Glomerular visceral epithelial cell (primary cell): Measurements from ENCODE around the gene LIFR.
A peak's percentile ranks its signal among the peaks of the same experiment; 100 is the strongest.
"Not testable (repeated sequence)": the region's sequence is repeated elsewhere in the genome, so short reads cannot be mapped to it uniquely, and the experiment has no call there.

Source experiments
- DNase-seq: peaks from one replicate; pipeline ENCODE4 v3.0.0-alpha.2; 2016; ENCODE audit errors: extremely low spot score

LIFR gene

DNA sequence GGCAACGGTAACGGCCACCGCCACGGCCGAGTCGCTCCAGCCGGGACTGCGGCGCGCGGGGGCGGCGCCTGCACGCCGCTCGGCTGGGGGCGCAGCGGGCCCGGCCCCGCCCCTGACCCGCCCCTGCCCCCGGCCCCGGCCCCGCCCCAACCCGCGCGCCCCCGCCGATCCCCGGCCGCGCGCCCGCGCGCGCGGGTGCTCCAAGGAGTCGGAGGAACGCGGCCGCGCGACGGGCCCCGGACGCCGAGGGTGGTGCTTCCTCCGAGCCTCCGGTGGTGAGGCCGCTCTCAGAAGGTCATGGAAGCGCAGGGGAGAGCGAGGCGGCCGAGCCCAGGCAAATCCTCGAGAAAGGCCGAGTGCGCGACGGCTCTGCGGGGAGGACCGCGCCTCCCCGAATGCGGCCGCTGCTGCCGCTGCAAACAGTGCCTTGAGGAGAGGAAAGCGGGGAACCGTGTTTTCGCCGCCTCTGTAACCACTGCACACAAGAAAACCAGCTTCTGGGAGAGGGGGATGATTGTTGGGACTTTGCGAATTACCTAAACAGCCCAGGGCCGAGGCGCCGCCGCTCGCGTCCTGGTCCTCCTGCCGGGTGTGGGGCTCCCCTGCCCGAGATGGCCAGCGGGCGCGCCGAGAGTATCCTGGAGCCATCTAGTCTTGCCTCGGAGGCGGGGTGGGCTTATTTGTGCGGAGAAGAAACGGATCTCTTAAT lies at the start of gene LIFR:
Gene LIFR, minus strand, starts transcription at position 48 of the 709 bp plus-strand sequence. CDS start 25,999 bp downstream, outside the sequence.
- DNase-seq, result peak; percentile 89

DNA sequence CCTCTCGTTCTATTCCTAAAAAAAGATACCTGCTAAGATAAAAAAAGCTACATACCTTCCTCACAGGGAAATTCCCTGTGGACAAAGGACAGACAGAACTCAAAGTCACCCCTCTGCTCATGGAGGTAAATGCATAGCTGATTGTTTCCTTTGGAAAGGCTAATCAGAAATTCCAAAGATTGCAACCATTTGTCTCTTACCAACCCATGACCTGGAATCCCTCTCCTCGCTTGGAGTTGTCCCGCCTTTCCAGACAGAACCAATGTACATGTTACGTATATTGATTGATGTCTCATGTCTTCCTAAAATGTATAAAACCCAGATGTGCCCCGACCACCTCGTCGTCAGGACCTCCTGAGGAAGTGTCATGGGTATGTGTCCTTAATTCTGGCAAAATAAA lies 49.2 kb upstream of the LIFR start:
- DNase-seq, result no peak

GRCh38 chr5:38603691-38604090 lies 47.2 kb upstream of the LIFR start:
- peak; percentile 43 for DNase-seq

- DNase-seq, result no peak
Observed at GRCh38 chr5:38602641-38603040, 46.2 kb upstream of the LIFR start.

- peak; percentile 74 for DNase-seq
Observed at GRCh38 chr5:38601863-38602298, 45.4 kb upstream of the LIFR start.

DNA sequence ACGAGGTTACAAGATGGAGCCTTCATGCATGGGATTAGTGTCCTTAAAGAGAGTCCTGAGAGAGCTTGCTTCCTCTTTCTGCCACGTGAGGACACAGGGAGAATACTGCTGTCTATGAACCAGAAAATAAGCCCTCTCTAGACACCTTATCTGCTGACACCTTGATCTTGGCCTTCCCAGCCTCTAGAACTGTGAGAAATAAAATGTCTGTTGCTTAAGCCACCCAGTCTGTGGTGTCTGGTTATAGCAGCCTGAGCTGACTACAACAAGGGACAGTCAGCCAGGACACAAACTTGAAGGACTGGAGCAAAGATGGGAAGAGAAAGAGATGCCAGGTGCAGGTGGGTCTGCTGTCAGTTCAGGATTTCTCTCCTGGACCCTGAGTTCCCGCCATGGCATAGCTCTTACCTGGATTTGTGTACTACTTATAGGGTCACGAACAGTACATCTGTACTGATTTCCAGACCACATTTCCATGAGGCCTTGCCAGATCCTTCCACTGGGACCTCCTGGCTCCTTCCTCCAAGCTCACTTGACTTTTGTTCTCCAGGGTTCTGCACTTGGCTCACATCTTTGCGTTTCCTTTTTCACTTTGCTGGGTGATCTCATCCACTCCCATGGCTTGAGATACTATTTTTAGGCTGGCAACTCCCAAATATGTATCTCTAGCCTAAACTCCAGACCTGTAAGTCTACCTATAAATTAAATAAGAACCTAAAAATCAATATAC lies 44.9 kb upstream of the LIFR start:
- no peak for DNase-seq

DNA sequence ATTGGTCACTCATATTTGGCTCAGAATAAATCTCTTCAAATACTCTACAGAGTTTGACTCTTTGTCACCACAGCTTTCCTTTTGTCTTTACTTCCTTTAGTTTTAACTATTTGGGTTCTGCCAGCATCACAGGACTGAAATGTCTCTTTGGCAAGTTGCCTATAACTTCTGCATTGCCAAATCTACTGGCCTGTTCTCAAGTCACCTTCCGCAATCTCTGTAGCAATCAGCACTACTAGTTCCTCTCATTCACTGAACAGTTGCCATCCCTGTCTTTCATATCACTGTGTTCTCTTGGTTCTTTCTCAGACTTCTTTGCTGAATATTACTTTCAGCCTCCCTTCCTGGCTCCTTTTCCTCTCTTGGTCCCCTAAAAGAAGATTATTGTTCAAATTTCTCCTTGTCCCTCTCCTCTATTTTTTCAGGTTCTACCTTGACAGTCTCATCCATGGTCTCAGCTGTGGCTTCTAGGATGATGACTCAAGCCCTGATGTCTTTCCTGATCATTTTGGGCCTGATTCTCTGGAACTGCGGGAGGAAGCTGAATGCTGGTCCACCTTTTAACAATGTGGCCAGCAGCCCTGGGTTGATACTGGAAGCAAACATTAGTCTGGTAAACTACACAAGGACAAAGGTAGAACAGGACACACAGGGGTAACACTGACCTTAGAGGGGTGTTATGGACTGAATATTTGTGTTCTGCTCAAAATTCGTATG lies 44.0 kb upstream of the LIFR start:
- DNase-seq, result peak; percentile 35

- DNase-seq, result not testable (repeated sequence)
Observed at GRCh38 chr5:38599751-38600150, 43.3 kb upstream of the LIFR start.

GRCh38 chr5:38598994-38599617 lies 42.7 kb upstream of the LIFR start:
- peak; percentile 76 for DNase-seq

DNA sequence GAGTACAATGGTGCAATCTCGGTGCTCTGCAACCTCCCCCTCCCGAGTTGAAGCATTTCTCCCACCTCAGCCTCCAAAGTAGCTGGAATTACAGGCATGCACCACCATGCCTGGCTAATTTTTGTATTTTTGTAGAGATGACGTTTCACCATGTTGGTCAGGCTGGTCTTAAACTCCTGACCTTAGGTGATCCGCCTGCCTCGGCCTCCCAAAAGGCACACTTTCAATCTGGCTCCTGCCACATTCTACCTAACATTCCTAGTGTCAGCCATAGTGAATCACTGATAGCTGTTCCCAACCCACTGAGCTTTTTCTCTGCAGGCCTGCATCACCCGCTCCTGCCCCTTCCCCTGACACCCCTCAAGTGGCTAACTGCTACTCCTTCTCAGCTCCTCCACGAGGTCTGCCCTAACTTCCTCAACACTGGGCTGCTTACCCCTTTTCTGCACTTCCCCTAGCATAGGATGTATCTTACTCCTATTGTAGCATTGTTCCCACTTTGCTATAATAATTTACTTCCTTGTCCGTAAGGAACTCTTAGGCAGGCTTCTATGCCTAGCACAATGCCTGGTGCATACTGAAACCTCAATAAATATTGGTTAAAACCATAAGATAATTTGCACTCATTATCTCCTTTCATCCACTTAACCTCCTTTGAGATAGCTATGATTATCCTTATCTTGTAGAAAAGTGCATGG lies 42.0 kb upstream of the LIFR start:
- DNase-seq, result no peak

DNA sequence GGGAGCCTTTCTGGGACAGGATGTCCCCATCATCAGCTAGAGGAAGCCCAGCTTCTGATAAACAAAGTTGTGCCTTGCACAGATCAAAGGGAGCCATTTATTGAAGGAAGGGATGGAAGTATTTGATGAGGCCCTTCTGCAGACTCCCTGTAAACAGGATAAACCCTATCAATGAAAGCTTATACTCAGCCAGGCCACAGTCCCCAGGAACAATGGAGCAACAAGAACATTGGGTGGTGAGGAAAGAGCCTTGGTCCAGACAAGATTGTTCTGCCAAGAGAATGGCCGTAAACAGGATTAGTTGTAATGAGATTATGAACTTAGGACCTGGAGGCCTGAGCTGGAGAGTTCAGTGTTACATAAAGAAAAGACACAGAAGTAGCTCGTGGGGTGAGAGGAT lies 40.5 kb upstream of the LIFR start:
- no peak for DNase-seq

- no peak for DNase-seq
Observed at GRCh38 chr5:38595132-38595745, 38.8 kb upstream of the LIFR start.

DNA sequence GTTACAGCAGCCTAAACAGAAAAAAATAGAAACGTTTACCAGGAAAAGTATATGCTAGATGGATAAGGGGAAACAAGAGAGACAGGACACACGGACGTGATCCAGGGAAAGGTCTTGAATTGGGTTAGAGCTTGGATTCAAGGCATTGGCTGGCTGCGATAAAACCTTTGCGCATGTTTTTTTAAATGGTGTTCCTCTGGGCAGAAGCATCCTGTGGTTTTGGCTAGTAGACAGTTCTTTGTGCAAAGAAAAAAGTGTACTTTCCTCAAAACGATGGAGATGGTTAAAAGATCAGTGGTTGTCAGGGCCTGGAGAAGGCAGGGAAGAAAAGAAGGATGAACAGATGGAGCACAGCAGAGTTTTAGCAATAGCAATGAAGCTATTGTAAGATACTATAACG lies 37.5 kb upstream of the LIFR start:
- DNase-seq, result no peak

DNA sequence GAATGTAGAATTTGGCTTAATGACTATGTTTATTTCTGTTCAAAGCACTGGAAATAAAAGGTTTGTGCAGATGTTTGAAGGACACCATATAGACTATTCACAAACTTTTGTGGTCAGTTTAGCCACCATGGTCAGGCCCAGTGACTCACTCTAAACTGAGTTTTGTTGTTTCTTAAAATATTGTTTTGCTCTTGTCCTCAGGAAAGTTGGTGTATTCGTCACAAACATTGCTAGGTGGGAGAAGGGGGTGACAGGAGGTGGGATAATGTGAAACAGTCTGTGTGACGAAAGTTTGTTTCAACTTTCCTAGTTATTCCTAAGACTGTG lies 35.0 kb upstream of the LIFR start:
- DNase-seq, result no peak

DNA sequence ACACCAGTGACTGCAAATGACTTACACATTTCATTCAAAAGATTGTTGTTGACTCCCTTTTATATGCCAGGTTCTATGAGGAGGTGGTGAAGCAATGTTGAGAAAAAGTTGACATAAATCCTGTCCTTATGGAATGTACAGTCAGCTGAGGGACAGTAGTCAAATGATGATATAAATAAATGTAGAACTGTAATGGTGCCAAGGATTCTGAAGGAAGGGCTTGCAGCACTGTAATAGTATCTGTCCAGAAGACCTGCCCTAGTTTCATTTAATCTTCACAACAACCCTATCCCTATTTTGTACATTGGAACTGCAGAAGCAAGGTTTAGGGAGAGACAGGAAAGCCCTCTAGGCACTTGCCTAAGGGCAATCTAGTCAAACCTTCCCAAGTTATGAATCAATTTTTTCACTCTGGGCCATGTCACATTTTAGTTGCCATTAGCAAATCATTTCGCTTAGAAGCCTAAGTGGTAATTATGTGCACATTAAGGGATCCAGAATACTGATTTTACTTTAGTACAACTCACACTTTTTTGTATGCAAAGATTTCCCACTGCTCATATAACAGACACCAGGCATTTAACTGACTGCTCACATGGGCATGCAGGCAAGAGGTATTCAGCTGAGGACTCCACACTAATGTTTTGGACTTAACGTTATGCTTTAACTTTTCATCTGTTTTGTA lies 34.5 kb upstream of the LIFR start:
- DNase-seq, result no peak

DNA sequence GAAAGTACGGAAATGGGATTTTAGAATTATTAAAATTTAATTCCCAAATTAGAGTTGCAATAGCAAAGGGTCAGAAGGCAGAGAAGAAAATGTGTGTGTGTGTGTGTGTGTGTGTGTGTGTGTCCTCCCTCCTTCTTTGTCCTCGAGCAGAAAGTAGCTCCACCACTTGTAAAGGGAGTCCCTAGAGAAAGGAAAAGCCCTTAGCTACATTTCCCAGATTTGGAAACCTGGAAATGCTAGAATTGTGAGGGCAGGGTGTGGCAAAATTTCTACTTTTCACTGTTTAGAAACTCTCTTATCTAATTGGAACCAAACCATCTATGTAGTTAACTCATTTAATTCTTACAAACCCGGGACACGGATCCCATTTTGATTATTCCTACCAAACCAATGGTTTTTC lies 33.2 kb upstream of the LIFR start:
- no peak for DNase-seq

GRCh38 chr5:38585816-38586215 lies 29.4 kb upstream of the LIFR start:
- DNase-seq, result no peak

DNA sequence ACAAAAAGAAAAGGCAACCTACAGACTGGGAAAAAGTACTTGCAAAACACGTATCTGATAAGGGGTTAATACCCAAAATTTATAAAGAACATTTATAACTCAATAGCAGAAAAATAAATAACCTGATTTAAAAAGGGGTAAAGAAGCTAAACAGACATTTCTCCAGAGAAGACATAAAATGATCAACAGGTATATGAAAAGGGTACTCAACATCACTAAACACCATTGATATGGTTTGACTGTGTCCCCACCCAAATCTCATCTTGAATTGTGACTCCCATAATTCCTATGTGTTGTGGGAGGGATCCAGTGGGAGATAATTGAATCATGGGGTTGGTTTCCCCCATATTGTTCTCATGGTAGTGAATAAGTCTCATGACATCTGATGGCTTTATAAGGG lies 27.1 kb upstream of the LIFR start:
- DNase-seq, result no peak

GRCh38 chr5:38582975-38583319 lies 26.5 kb upstream of the LIFR start:
- no peak for DNase-seq

DNA sequence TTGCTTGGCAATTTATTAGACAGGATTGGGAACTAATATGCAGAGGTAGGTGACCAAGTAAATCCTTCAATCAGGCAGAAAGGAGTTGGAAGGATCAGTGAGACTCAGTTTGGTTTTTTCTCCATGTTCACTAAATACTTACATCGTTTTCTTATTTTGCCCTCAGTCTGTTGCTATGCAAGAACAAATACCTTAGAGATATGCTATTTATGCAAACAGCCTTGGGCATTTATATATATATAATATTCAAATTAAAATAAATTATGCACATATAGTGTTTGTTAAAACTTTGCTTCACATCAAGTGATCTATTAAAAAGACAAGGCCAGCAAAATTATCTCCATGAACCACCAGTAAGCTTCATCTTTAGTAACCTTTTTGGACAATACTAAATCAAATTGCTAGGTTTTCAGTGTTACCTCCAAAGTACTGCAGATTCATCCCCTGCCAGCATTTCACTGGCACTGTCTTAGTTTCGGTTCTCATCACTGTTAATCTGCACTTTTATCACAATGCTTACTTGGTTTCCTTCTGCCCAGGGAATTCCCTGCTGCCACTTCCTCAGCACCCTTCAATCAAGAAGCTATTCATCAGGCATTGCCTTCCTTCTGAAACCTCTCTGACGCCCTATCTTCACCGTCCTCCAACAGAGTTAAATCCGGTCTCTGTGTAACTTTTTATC lies 26.0 kb upstream of the LIFR start:
- DNase-seq, result no peak
